Gastroesophageal sphincter (tissue), 4 donors: ENCODE measurements around the gene RNF182. TPM values are rescaled to one million over a fixed set of nuclear protein-coding genes. Genes with fewer than 3 reads are reported as not detected.

Experiments used
- ATAC-seq: fragments of 150-250 bp; one replicate; pipeline ENCODE4 v1.9.1; 2016; ENCODE audit warnings: mild to moderate bottlenecking, moderate library complexity
- H3K27ac ChIP-seq, 4 donors: fragments of 200-600 bp; sonication (generic) in 3 of 4; 1 replicate in 3 of 4; 2 replicates in 1 of 4; pipeline ENCODE4 v1.5.1; 2016 to 2019
- H3K27me3 ChIP-seq: fragments of 200-600 bp; sonication (generic); one replicate; pipeline ENCODE4 v1.5.1; 2019
- H3K36me3 ChIP-seq, 2 donors: fragments of 200-600 bp; sonication (generic); one replicate each; pipeline ENCODE4 v1.5.1; 2019; ENCODE audit warnings: control low read depth in 1 of 2
- H3K4me1 ChIP-seq, 3 donors: fragments of 200-600 bp; sonication (generic); 1 replicate in 2 of 3; 2 replicates in 1 of 3; pipeline ENCODE4 v1.5.1; 2016 to 2019; ENCODE audit warnings: control low read depth in 2 of 3
- H3K4me3 ChIP-seq, 2 donors: fragments of 200-600 bp; sonication (generic); one replicate each; pipeline ENCODE4 v1.5.1; 2019; ENCODE audit warnings: mild to moderate bottlenecking in 1 of 2, moderate library complexity in 1 of 2
- H3K9me3 ChIP-seq, 3 donors: fragments of 200-600 bp; sonication (generic); one replicate each; pipeline ENCODE4 v1.5.1; 2017 to 2019; ENCODE audit warnings: control low read depth in 2 of 3
- CTCF ChIP-seq, 4 experiments: fragments of 200-600 bp in 2 of 4; fragments of 450-650 bp in 2 of 4; sonication (generic) in 1 of 4; IDR thresholded peaks; one replicate each; pipeline ENCODE4 v1.5.1; 2017 to 2019; ENCODE audit warnings: antibody characterized with exemption in 4 of 4, mild to moderate bottlenecking in 2 of 4, moderate library complexity in 2 of 4
- EP300 ChIP-seq: sonication (generic); formaldehyde crosslinking; IDR thresholded peaks from one replicate; pipeline ENCODE4 v1.6.1; 2017; ENCODE audit warnings: antibody characterized with exemption, mild to moderate bottlenecking
- POLR2A ChIP-seq, 2 donors: fragments of 450-650 bp; IDR thresholded peaks; one replicate each; pipeline ENCODE4 v1.6.1; 2017; ENCODE audit warnings: antibody characterized with exemption in 2 of 2, mild to moderate bottlenecking in 2 of 2, moderate library complexity in 1 of 2
- POLR2AphosphoS5 ChIP-seq: sonication (generic); formaldehyde crosslinking; IDR thresholded peaks from one replicate; pipeline ENCODE4 v1.6.1; 2017; ENCODE audit warnings: antibody characterized with exemption
- WGBS, 2 donors: methylation state at CpG; one replicate each; pipeline ENCODE4 v1.1.5; 2018; ENCODE audit warnings: low coverage in 1 of 2; 5-methylcytosine and 5-hydroxymethylcytosine counted together
- total RNA-seq, 4 donors: library from RNA; depleted of rRNA; stranded (reverse); fragments of >200 nt; gene quantifications; one replicate each; pipeline ENCODE4 v1.1.0, GENCODE V29; 2016

RNF182 gene
- total RNA-seq, 4 donors from 2014 or later: 0.16 to 1.3 (median 0.27) TPM; not detected in 1

- H3K9me3 ChIP-seq: no peaks in the 10 kb centered on the region
- 40 to 43% methylated on average over 4 to 5 of the region's 5 CpGs for WGBS, 2 donors
- H3K4me1 ChIP-seq: peaks cover 0 to 18% (median 0%) of the 10 kb centered on the region in 3 donors
- no peak for ATAC-seq
- H3K27ac ChIP-seq: no peak overlapping the region
- H3K27me3 ChIP-seq: peaks cover 49% of the 10 kb centered on the region
- no peaks in the 10 kb centered on the region for H3K36me3 ChIP-seq
- no peak for TF ChIP-seq POLR2A (IDR thresholded peaks at IDR 0.05)
- no peak for TF ChIP-seq CTCF (IDR thresholded peaks at IDR 0.05)
- no peak for TF ChIP-seq POLR2AphosphoS5
- no peak for TF ChIP-seq EP300
- no peak overlapping the region for H3K4me3 ChIP-seq
Measured at GRCh38 chr6:13923527-13924145, 1.1 kb upstream of the RNF182 start.

GRCh38 chr6:13924146-13924948 is 405 bp upstream of the RNF182 start:
- 3 to 4% methylated on average over 5 to 11 of the region's 37 CpGs for WGBS, 2 donors
- peaks cover 0 to 18% (median 0%) of the 10 kb centered on the region in 3 donors for H3K4me1 ChIP-seq
- no peaks in the 10 kb centered on the region for H3K36me3 ChIP-seq
- peak overlapping the region; percentile 28 to 53 for H3K4me3 ChIP-seq
- H3K27ac ChIP-seq: peak overlapping the region in 1 of 4 donors; percentile 20
- peak; percentile 65 for ATAC-seq
- H3K27me3 ChIP-seq: peaks cover 56% of the 10 kb centered on the region
- H3K9me3 ChIP-seq: no peaks in the 10 kb centered on the region
- TF ChIP-seq EP300 (no peak), POLR2AphosphoS5 (no peak), CTCF (IDR thresholded peaks at IDR 0.05) (no peak), POLR2A (IDR thresholded peaks at IDR 0.05) (no peak)

- Histone ChIP-seq H3K27ac (no peak overlapping the region), H3K27me3 (peaks cover 76% of the 10 kb centered on the region), H3K36me3 (no peaks in the 10 kb centered on the region), H3K9me3 (no peaks in the 10 kb centered on the region), H3K4me1 (peaks cover 0 to 18% (median 0%) of the 10 kb centered on the region in 3 donors), H3K4me3 (no peak overlapping the region)
- no peak for ATAC-seq
- TF ChIP-seq POLR2AphosphoS5 (no peak), EP300 (no peak), POLR2A (IDR thresholded peaks at IDR 0.05) (no peak), CTCF (IDR thresholded peaks at IDR 0.05) (no peak)
- WGBS, 2 donors: 79 to 84% methylated on average over 4 of the region's 4 CpGs
Measured at GRCh38 chr6:13926378-13926777, 1.6 kb downstream of the RNF182 start.

- Histone ChIP-seq H3K27ac (no peak overlapping the region), H3K9me3 (peaks cover 0 to 3% (median 0%) of the 10 kb centered on the region in 3 donors), H3K27me3 (peaks cover 82% of the 10 kb centered on the region), H3K4me1 (peaks cover 0 to 18% (median 0%) of the 10 kb centered on the region in 3 donors), H3K4me3 (no peak overlapping the region), H3K36me3 (no peaks in the 10 kb centered on the region)
- no peak for TF ChIP-seq CTCF (IDR thresholded peaks at IDR 0.05)
- no peak for TF ChIP-seq EP300
- no peak for TF ChIP-seq POLR2A (IDR thresholded peaks at IDR 0.05)
- no peak for TF ChIP-seq POLR2AphosphoS5
- 89 to 91% methylated on average over 3 of the region's 3 CpGs for WGBS, 2 donors
- ATAC-seq: no peak
Measured at GRCh38 chr6:13927203-13927602, 2.5 kb downstream of the RNF182 start.
